ENCODE results near the gene BBIP1.

DNA sequence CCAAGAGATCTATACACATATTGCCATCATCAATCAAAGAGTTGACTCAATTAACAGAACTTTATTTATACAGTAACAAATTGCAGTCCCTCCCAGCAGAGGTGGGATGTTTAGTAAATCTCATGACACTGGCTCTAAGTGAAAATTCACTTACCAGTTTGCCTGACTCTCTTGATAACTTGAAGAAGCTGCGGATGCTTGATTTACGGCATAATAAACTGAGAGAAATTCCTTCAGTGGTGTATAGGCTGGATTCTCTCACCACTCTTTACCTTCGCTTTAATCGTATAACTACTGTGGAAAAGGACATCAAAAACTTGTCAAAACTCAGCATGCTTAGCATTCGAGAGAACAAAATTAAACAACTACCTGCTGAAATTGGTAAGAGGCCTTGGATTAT lies 45.7 kb upstream of the BBIP1 start:
- TF ChIP-seq CTCF (IDR thresholded peaks at IDR 0.05 in 4 of 5, conservative IDR thresholded peaks at IDR 0.05 in 1 of 5) (no peak), POLR2A (IDR thresholded peaks at IDR 0.05) (no peak)
